Panc1 (cell line): ENCODE results near the gene ATXN10. TPM values are rescaled to one million over a fixed set of nuclear protein-coding genes. Genes with fewer than 3 reads are reported as not detected.

Experiments
- ATAC-seq: fragments of 200-7000 bp; cut with Tn5 transposase; 2 replicates; pipeline ENCODE4 v1.9.1; 2020; ENCODE audit warnings: mild to moderate bottlenecking, moderate library complexity
- BruUV-seq: library from RNA; stranded (reverse); fragments of 400-500 nt; replicated peaks from 2 replicates; lab custom pipeline; 2021; lab: Mats Ljungman, UMichigan
- CTCF ChIA-PET: fragments of 300-600 bp; sonication (Branson Sonifier 250); formaldehyde crosslinking; loops from one replicate; lab custom pipeline; 2022; ENCODE audit warnings: antibody characterized with exemption; lab: Charles Lee
- POLR2A ChIA-PET: fragments of 300-600 bp; sonication (Branson Sonifier 250); formaldehyde crosslinking; loops from one replicate; lab custom pipeline; 2022; ENCODE audit warnings: antibody characterized with exemption; lab: Charles Lee
- DNase-seq: peaks from one replicate; pipeline ENCODE4 v3.0.0-alpha.2; 2010; ENCODE audit warnings: low read depth, low spot score
- H3K27ac ChIP-seq: 2 replicates; pipeline ENCODE4 v1.5.1; 2011; ENCODE audit warnings: mild to moderate bottlenecking, low read length, inconsistent platforms
- H3K27me3 ChIP-seq: fragments of 200-500 bp; sonication (Bioruptor generic); 2 replicates; pipeline ENCODE4 v1.6.0; 2014; ENCODE audit warnings: low read length, inconsistent platforms; ENCODE audit not compliant: control insufficient read depth, insufficient read depth
- H3K36me3 ChIP-seq: fragments of 200-500 bp; sonication (Bioruptor generic); 2 replicates; pipeline ENCODE4 v1.5.1; 2014; ENCODE audit warnings: inconsistent platforms, mild to moderate bottlenecking, low read length, moderate library complexity; ENCODE audit not compliant: control insufficient read depth, insufficient read depth
- H3K4me1 ChIP-seq: 2 replicates; pipeline ENCODE4 v1.5.1; 2011; ENCODE audit warnings: inconsistent platforms, mild to moderate bottlenecking, low read length, moderate library complexity; ENCODE audit not compliant: control insufficient read depth, insufficient read depth
- H3K4me3 ChIP-seq, 2 experiments: 2 replicates each; pipeline ENCODE4 v1.5.1; 2011 to 2012; ENCODE audit warnings: low read depth in 2 of 2, low read length in 2 of 2, mild to moderate bottlenecking in 2 of 2, inconsistent platforms in 1 of 2, moderate library complexity in 1 of 2
- H3K9me3 ChIP-seq: fragments of 200-500 bp; sonication (Bioruptor generic); 2 replicates; pipeline ENCODE4 v1.5.1; 2014; ENCODE audit warnings: low read depth, mild to moderate bottlenecking, inconsistent platforms, low read length, moderate library complexity; ENCODE audit not compliant: control insufficient read depth, insufficient read depth
- CTCF ChIP-seq: fragments of 450-650 bp; IDR thresholded peaks from 2 replicates; pipeline ENCODE4 v1.5.1; 2017; ENCODE audit warnings: mild to moderate bottlenecking
- POLR2AphosphoS5 ChIP-seq: IDR thresholded peaks from 2 replicates; pipeline ENCODE4 v1.6.1; 2012; ENCODE audit warnings: mild to moderate bottlenecking, low read depth, low read length, moderate library complexity
- SIN3A ChIP-seq: IDR thresholded peaks from 2 replicates; pipeline ENCODE4 v1.6.1; 2012; ENCODE audit warnings: low read depth, mild to moderate bottlenecking, low read length, moderate library complexity, borderline replicate concordance; ENCODE audit not compliant: insufficient read depth
- TCF7L2 ChIP-seq: IDR thresholded peaks from 2 replicates; pipeline ENCODE4 v1.6.1; 2011; ENCODE audit warnings: mild to moderate bottlenecking, low read depth, low read length, inconsistent platforms
- in situ Hi-C: cut with HindIII; loops from 2 replicates; pipeline ENCODE4 v1.10.0; 2016; ENCODE audit warnings: low sequenced_read_pairs, low pct_unique_long_range_greater_than_20kb
- intact Hi-C: fragments of 100-400 bp; cut with micrococcal nuclease; formaldehyde crosslinking; loops from one replicate; pipeline ENCODE4 v1.10.0; 2022; ENCODE audit not compliant: unreplicated experiment
- total RNA-seq: library from RNA; stranded (reverse); gene quantifications from one replicate; pipeline ENCODE4 v1.2.1, GENCODE V29; 2021; ENCODE audit not compliant: unreplicated experiment
- TF ChIP-seq, protein P1 (sequence below), 2 experiments: IDR thresholded peaks; 2 replicates each; pipeline ENCODE4 v1.6.1; 2011 to 2012; ENCODE audit warnings: low read depth in 2 of 2, control low read depth in 1 of 2, low read length in 1 of 2, mild to moderate bottlenecking in 1 of 2, moderate library complexity in 1 of 2; ENCODE audit not compliant: insufficient read depth in 1 of 2

ATXN10 gene
- total RNA-seq, 1 experiment from 2014 or later, result 184 TPM

DNA sequence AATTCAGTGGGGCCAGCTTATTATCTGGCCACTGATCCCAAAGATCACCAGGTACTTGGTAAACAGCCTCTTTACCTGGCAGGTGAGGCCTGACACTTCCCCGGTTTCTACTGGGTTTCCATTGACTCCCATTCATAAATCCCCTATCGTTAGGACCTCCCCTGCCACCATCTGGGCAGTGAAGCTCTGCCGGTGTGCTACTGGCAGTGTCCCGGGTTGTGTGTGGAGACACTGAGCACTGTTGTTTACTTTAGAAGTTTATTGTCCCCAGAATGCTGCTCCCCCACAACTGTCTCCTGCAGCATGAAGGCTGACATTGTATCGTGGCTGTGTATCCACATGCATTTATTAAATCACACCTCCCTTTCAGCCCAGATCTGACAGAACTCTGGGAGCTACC is 162.6 kb downstream of the ATXN10 start:
- Histone ChIP-seq H3K9me3 (no peaks in the 10 kb centered on the region), H3K4me1 (no peaks in the 10 kb centered on the region), H3K36me3 (no peaks in the 10 kb centered on the region; the same call in 1 of the 2 replicates), H3K27me3 (no peaks in the 10 kb centered on the region), H3K27ac (no peak overlapping the region), H3K4me3 (no peak overlapping the region)
- DNase-seq (no peak), ATAC-seq (no peak)
- TF ChIP-seq TCF7L2 (no peak), SIN3A (no peak)
- in situ Hi-C loops (no loop called here), intact Hi-C loops (no loop called here)
- POLR2A ChIA-PET, result no interaction called here
- BruUV-seq, result no TSS peak
- CTCF ChIA-PET, result no interaction called here

- no peak overlapping the region for H3K4me3 ChIP-seq
- in situ Hi-C loops (no loop called here), intact Hi-C loops (no loop called here)
- no TSS peak for BruUV-seq
- POLR2A ChIA-PET, result no interaction called here
- no peak for DNase-seq
- TF ChIP-seq SIN3A, result no peak
- TF ChIP-seq, protein P1, sequence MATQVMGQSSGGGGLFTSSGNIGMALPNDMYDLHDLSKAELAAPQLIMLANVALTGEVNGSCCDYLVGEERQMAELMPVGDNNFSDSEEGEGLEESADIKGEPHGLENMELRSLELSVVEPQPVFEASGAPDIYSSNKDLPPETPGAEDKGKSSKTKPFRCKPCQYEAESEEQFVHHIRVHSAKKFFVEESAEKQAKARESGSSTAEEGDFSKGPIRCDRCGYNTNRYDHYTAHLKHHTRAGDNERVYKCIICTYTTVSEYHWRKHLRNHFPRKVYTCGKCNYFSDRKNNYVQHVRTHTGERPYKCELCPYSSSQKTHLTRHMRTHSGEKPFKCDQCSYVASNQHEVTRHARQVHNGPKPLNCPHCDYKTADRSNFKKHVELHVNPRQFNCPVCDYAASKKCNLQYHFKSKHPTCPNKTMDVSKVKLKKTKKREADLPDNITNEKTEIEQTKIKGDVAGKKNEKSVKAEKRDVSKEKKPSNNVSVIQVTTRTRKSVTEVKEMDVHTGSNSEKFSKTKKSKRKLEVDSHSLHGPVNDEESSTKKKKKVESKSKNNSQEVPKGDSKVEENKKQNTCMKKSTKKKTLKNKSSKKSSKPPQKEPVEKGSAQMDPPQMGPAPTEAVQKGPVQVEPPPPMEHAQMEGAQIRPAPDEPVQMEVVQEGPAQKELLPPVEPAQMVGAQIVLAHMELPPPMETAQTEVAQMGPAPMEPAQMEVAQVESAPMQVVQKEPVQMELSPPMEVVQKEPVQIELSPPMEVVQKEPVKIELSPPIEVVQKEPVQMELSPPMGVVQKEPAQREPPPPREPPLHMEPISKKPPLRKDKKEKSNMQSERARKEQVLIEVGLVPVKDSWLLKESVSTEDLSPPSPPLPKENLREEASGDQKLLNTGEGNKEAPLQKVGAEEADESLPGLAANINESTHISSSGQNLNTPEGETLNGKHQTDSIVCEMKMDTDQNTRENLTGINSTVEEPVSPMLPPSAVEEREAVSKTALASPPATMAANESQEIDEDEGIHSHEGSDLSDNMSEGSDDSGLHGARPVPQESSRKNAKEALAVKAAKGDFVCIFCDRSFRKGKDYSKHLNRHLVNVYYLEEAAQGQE (IDR thresholded peaks at IDR 0.05; ENCODE audit: insufficient read depth in 1 of 2, low read depth in 2 of 2, low read length in 1 of 2), result no peak
- no peak for TF ChIP-seq TCF7L2
- TF ChIP-seq POLR2AphosphoS5, result no peak
- no peak for TF ChIP-seq CTCF
- H3K27ac ChIP-seq, result no peak overlapping the region
- H3K27me3 ChIP-seq, result no peaks in the 10 kb centered on the region
- no peaks in the 10 kb centered on the region for H3K4me1 ChIP-seq
- no peaks in the 10 kb centered on the region for H3K9me3 ChIP-seq
- CTCF ChIA-PET, result no interaction called here
- no peaks in the 10 kb centered on the region; the same call in 1 of the 2 replicates for H3K36me3 ChIP-seq
- no peak for ATAC-seq
Observed at GRCh38 chr22:45834795-45835194, 163.2 kb downstream of the ATXN10 start.

GRCh38 chr22:45836418-45837169 is 165.0 kb downstream of the ATXN10 start:
- POLR2A ChIA-PET, result no interaction called here
- no peak for DNase-seq
- in situ Hi-C loops, result no loop called here
- BruUV-seq, result no TSS peak
- Histone ChIP-seq H3K4me3 (no peak overlapping the region), H3K27ac (no peak overlapping the region), H3K27me3 (no peaks in the 10 kb centered on the region), H3K4me1 (no peaks in the 10 kb centered on the region), H3K9me3 (no peaks in the 10 kb centered on the region), H3K36me3 (no peaks in the 10 kb centered on the region; the same call in 1 of the 2 replicates)
- intact Hi-C loops, result no loop called here
- no peak for ATAC-seq
- TF ChIP-seq TCF7L2, result no peak
- TF ChIP-seq POLR2AphosphoS5, result no peak
- no peak for TF ChIP-seq CTCF
- TF ChIP-seq, protein P1 (IDR thresholded peaks at IDR 0.05; ENCODE audit: insufficient read depth in 1 of 2, low read depth in 2 of 2, low read length in 1 of 2), result no peak
- no peak for TF ChIP-seq SIN3A
- CTCF ChIA-PET, result no interaction called here
